ENCODE measurements around the gene CD200R1L.

CD200R1L gene

GRCh38 chr3:112781599-112781998, 65.1 kb downstream of the CD200R1L start:
- no peak overlapping the region for H3K27ac ChIP-seq (ENCODE audit: extremely low read depth, low read depth, low read length)

GRCh38 chr3:112779558-112780480, 66.8 kb downstream of the CD200R1L start:
- no peaks in the 10 kb centered on the region for H3K9me3 ChIP-seq (ENCODE audit: control insufficient read depth, insufficient read depth, low read depth, low read length)
- POLR2A ChIA-PET = no interaction called here
- no peaks in the 10 kb centered on the region for H3K36me3 ChIP-seq (ENCODE audit: control insufficient read depth in 2 of 2, insufficient read depth in 1 of 2, low read length in 2 of 2)
- H3K4me1 ChIP-seq (ENCODE audit: control insufficient read depth, insufficient read depth, low read length) = no peaks in the 10 kb centered on the region
- no peak overlapping the region for H3K4me3 ChIP-seq (ENCODE audit: low read depth, low read length)
- CTCF ChIA-PET = interaction anchor here (0.9 to 1.3 kb wide), 2 partner anchors 34 to 200 kb away, joined by 3 to 5 read pairs; no protein-coding TSS in a partner anchor
- TF ChIP-seq ZNF133 (tag by site-specific recombination; IDR thresholded peaks at IDR 0.05) = no peak
- no peak for TF ChIP-seq SP3 (tag by site-specific recombination; IDR thresholded peaks at IDR 0.05)
- TF ChIP-seq PRDM1 (tag by site-specific recombination; IDR thresholded peaks at IDR 0.05) = no peak
- TF ChIP-seq, protein P1, sequence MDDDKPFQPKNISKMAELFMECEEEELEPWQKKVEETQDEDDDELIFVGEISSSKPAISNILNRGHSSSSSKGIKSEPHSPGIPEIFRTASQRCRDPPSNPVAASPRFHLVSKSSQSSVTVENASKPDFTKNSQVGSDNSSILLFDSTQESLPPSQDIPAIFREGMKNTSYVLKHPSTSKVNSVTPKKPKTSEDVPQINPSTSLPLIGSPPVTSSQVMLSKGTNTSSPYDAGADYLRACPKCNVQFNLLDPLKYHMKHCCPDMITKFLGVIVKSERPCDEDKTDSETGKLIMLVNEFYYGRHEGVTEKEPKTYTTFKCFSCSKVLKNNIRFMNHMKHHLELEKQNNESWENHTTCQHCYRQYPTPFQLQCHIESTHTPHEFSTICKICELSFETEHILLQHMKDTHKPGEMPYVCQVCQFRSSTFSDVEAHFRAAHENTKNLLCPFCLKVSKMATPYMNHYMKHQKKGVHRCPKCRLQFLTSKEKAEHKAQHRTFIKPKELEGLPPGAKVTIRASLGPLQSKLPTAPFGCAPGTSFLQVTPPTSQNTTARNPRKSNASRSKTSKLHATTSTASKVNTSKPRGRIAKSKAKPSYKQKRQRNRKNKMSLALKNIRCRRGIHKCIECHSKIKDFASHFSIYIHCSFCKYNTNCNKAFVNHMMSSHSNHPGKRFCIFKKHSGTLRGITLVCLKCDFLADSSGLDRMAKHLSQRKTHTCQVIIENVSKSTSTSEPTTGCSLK (tag by site-specific recombination; IDR thresholded peaks at IDR 0.05) = no peak
- TF ChIP-seq ZNF174 (tag by site-specific recombination; IDR thresholded peaks at IDR 0.05) = no peak
- TF ChIP-seq ZNF184 (tag by site-specific recombination; IDR thresholded peaks at IDR 0.05) = no peak
- no peak for TF ChIP-seq ZNF777 (tag by site-specific recombination; IDR thresholded peaks at IDR 0.05; ENCODE audit: borderline replicate concordance)
- TF ChIP-seq AEBP2 (tag by site-specific recombination; IDR thresholded peaks at IDR 0.05; ENCODE audit: borderline replicate concordance) = no peak
- H3K27ac ChIP-seq (ENCODE audit: extremely low read depth, low read depth, low read length) = no peak overlapping the region

More at GRCh38 chr3:112781599-112781998, 65.1 kb downstream of the CD200R1L start:
- ChIA-PET POLR2A (no interaction called here), CTCF (interaction anchor here (0.5 to 0.9 kb wide), 3 partner anchors 12 to 198 kb away, joined by 3 to 5 read pairs (median 3); no protein-coding TSS in a partner anchor)
- Histone ChIP-seq H3K4me1 (ENCODE audit: control insufficient read depth, insufficient read depth, low read length) (0 out of 2 replicates have a peak, but pooled peaks cover 4% of the 10 kb centered on the region), H3K36me3 (ENCODE audit: control insufficient read depth in 2 of 2, insufficient read depth in 1 of 2, low read length in 2 of 2) (no peaks in the 10 kb centered on the region), H3K9me3 (ENCODE audit: control insufficient read depth, insufficient read depth, low read depth, low read length) (no peaks in the 10 kb centered on the region), H3K4me3 (ENCODE audit: low read depth, low read length) (no peak overlapping the region)
- TF ChIP-seq ZNF585B (tag by site-specific recombination; IDR thresholded peaks at IDR 0.05) (no peak), ZNF624 (tag by site-specific recombination; IDR thresholded peaks at IDR 0.05) (no peak), OVOL3 (tag by site-specific recombination; IDR thresholded peaks at IDR 0.05) (no peak), TSHZ1 (tag by site-specific recombination; IDR thresholded peaks at IDR 0.05; ENCODE audit: borderline replicate concordance) (no peak), ZNF23 (tag by site-specific recombination; IDR thresholded peaks at IDR 0.05; ENCODE audit: borderline replicate concordance) (no peak), ZNF140 (tag by site-specific recombination; IDR thresholded peaks at IDR 0.05) (no peak), KLF10 (tag by site-specific recombination; IDR thresholded peaks at IDR 0.05) (no peak), ZNF335 (tag by site-specific recombination; conservative IDR thresholded peaks at IDR 0.05) (no peak), ZNF19 (tag by site-specific recombination; IDR thresholded peaks at IDR 0.05; ENCODE audit: low read depth) (no peak), ZNF768 (tag by site-specific recombination; IDR thresholded peaks at IDR 0.05) (no peak), ZNF785 (tag by site-specific recombination; IDR thresholded peaks at IDR 0.05) (no peak), GLI2 (tag by site-specific recombination; IDR thresholded peaks at IDR 0.05; ENCODE audit: borderline replicate concordance, low read depth) (no peak), RBAK (tag by site-specific recombination; IDR thresholded peaks at IDR 0.05) (no peak), ZNF223 (tag by site-specific recombination; IDR thresholded peaks at IDR 0.05) (no peak), ZNF221 (tag by site-specific recombination; IDR thresholded peaks at IDR 0.05; ENCODE audit: borderline replicate concordance) (no peak), ZNF473 (tag by site-specific recombination; IDR thresholded peaks at IDR 0.05) (no peak), IKZF3 (tag by site-specific recombination; IDR thresholded peaks at IDR 0.05) (no peak), ZNF24 (tag by site-specific recombination; IDR thresholded peaks at IDR 0.05) (no peak), ZSCAN23 (tag by site-specific recombination; IDR thresholded peaks at IDR 0.05) (no peak), ZNF544 (tag by site-specific recombination; IDR thresholded peaks at IDR 0.05) (no peak)
